Activated T-helper 17 cell treated with anti-CD3 and anti-CD28 coated beads, Interleukin-2, amount 50 U/mL, for 72 hours (primary cell): ENCODE measurements around the gene RPLP2. TPM values are rescaled to one million over a fixed set of nuclear protein-coding genes. Genes with fewer than 3 reads are reported as not detected.

Experiments
- ATAC-seq: fragments of 150-1000 bp; cut with Tn5 transposase; replicated peaks from 2 replicates; pipeline ENCODE4 v1.10.0; 2021; ENCODE audit warnings: mild to moderate bottlenecking, moderate library complexity
- H3K27ac Mint-ChIP-seq: one replicate; pipeline ENCODE4 v1.8.0; 2022; ENCODE audit warnings: mixed read lengths
- H3K27me3 Mint-ChIP-seq: one replicate; pipeline ENCODE4 v1.8.0; 2022; ENCODE audit warnings: mixed read lengths
- H3K36me3 Mint-ChIP-seq: one replicate; pipeline ENCODE4 v1.8.0; 2022; ENCODE audit warnings: low read depth, mild to moderate bottlenecking, mixed read lengths
- H3K4me1 Mint-ChIP-seq: one replicate; pipeline ENCODE4 v1.8.0; 2022; ENCODE audit warnings: mixed read lengths
- H3K4me3 Mint-ChIP-seq: one replicate; pipeline ENCODE4 v1.8.0; 2022; ENCODE audit warnings: mild to moderate bottlenecking, mixed read lengths
- H3K9me3 Mint-ChIP-seq: one replicate; pipeline ENCODE4 v1.8.0; 2022; ENCODE audit warnings: mixed read lengths
- total RNA-seq, 2 donors: library from RNA; stranded (reverse); gene quantifications; one replicate each; pipeline ENCODE4 v1.2.3, GENCODE V29; 2022

Gene RPLP2
- total RNA-seq, 2 donors from 2014 or later = 2,744 to 3,086 TPM

- H3K9me3 Mint-ChIP-seq = no peaks in the 10 kb centered on the region
- no peak overlapping the region for H3K27ac Mint-ChIP-seq
- H3K27me3 Mint-ChIP-seq = no peaks in the 10 kb centered on the region
- no peak for ATAC-seq
- H3K4me3 Mint-ChIP-seq = no peak overlapping the region
- no peaks in the 10 kb centered on the region for H3K4me1 Mint-ChIP-seq
- peaks cover 48% of the 10 kb centered on the region for H3K36me3 Mint-ChIP-seq
Measured at GRCh38 chr11:769887-770641, 39.7 kb upstream of the RPLP2 start.

GRCh38 chr11:770642-771616, 38.8 kb upstream of the RPLP2 start:
- Mint-ChIP-seq H3K36me3 (peaks cover 46% of the 10 kb centered on the region), H3K4me1 (no peaks in the 10 kb centered on the region), H3K9me3 (no peaks in the 10 kb centered on the region), H3K27me3 (no peaks in the 10 kb centered on the region), H3K27ac (no peak overlapping the region), H3K4me3 (no peak overlapping the region)
- no peak for ATAC-seq

GRCh38 chr11:771617-772204, 38.1 kb upstream of the RPLP2 start:
- H3K27ac Mint-ChIP-seq = no peak overlapping the region
- no peaks in the 10 kb centered on the region for H3K4me1 Mint-ChIP-seq
- ATAC-seq = no peak
- H3K9me3 Mint-ChIP-seq = no peaks in the 10 kb centered on the region
- peaks cover 44% of the 10 kb centered on the region for H3K36me3 Mint-ChIP-seq
- no peak overlapping the region for H3K4me3 Mint-ChIP-seq
- no peaks in the 10 kb centered on the region for H3K27me3 Mint-ChIP-seq

GRCh38 chr11:772429-773390, 37.1 kb upstream of the RPLP2 start:
- H3K36me3 Mint-ChIP-seq = peaks cover 38% of the 10 kb centered on the region
- H3K4me1 Mint-ChIP-seq = no peaks in the 10 kb centered on the region
- no peak overlapping the region for H3K4me3 Mint-ChIP-seq
- H3K27me3 Mint-ChIP-seq = no peaks in the 10 kb centered on the region
- no peak for ATAC-seq
- no peaks in the 10 kb centered on the region for H3K9me3 Mint-ChIP-seq
- no peak overlapping the region for H3K27ac Mint-ChIP-seq

GRCh38 chr11:773425-773824, 36.3 kb upstream of the RPLP2 start:
- H3K9me3 Mint-ChIP-seq = no peaks in the 10 kb centered on the region
- H3K36me3 Mint-ChIP-seq = peaks cover 38% of the 10 kb centered on the region
- no peaks in the 10 kb centered on the region for H3K27me3 Mint-ChIP-seq
- no peak for ATAC-seq
- H3K27ac Mint-ChIP-seq = no peak overlapping the region
- no peak overlapping the region for H3K4me3 Mint-ChIP-seq
- H3K4me1 Mint-ChIP-seq = no peaks in the 10 kb centered on the region

- no peak overlapping the region for H3K27ac Mint-ChIP-seq
- no peaks in the 10 kb centered on the region for H3K27me3 Mint-ChIP-seq
Measured at GRCh38 chr11:773830-774229, 35.9 kb upstream of the RPLP2 start.

GRCh38 chr11:774873-775592, 34.7 kb upstream of the RPLP2 start:
- ATAC-seq = no peak
- Mint-ChIP-seq H3K9me3 (no peaks in the 10 kb centered on the region), H3K36me3 (peaks cover 32% of the 10 kb centered on the region), H3K27me3 (no peaks in the 10 kb centered on the region), H3K4me3 (peak overlapping the region; percentile 83), H3K4me1 (no peaks in the 10 kb centered on the region), H3K27ac (peak overlapping the region; percentile 86)

More at GRCh38 chr11:773830-774229, 35.9 kb upstream of the RPLP2 start:
- no peak for ATAC-seq
- no peaks in the 10 kb centered on the region for H3K4me1 Mint-ChIP-seq
- H3K36me3 Mint-ChIP-seq = peaks cover 38% of the 10 kb centered on the region
- H3K9me3 Mint-ChIP-seq = no peaks in the 10 kb centered on the region
- no peak overlapping the region for H3K4me3 Mint-ChIP-seq

- Mint-ChIP-seq H3K27ac (peak overlapping the region; percentile 86), H3K4me1 (no peaks in the 10 kb centered on the region), H3K9me3 (no peaks in the 10 kb centered on the region), H3K4me3 (peak overlapping the region; percentile 83), H3K27me3 (no peaks in the 10 kb centered on the region), H3K36me3 (peaks cover 28% of the 10 kb centered on the region)
- ATAC-seq = no peak
Measured at GRCh38 chr11:776263-776560, 33.6 kb upstream of the RPLP2 start.

GRCh38 chr11:776561-777287, 33.0 kb upstream of the RPLP2 start:
- peak overlapping the region; percentile 83 for H3K4me3 Mint-ChIP-seq
- H3K27me3 Mint-ChIP-seq = no peaks in the 10 kb centered on the region
- peak; percentile 53 for ATAC-seq
- H3K27ac Mint-ChIP-seq = peak overlapping the region; percentile 86
- peaks cover 28% of the 10 kb centered on the region for H3K36me3 Mint-ChIP-seq
- no peaks in the 10 kb centered on the region for H3K9me3 Mint-ChIP-seq
- no peaks in the 10 kb centered on the region for H3K4me1 Mint-ChIP-seq

GRCh38 chr11:777288-778255, 32.2 kb upstream of the RPLP2 start, which contains the start of gene GATD1:
GATD1 (minus strand) TSS chr11:777487; CDS start chr11:777462, 25 bp downstream.
- Mint-ChIP-seq H3K27me3 (no peaks in the 10 kb centered on the region), H3K27ac (peak within 1 kb of the TSS; percentile 86)

GRCh38 chr11:778976-779954, 30.5 kb upstream of the RPLP2 start:
- Mint-ChIP-seq H3K36me3 (peaks cover 20% of the 10 kb centered on the region), H3K27me3 (no peaks in the 10 kb centered on the region)

More at GRCh38 chr11:777288-778255, 32.2 kb upstream of the RPLP2 start, which contains the start of gene GATD1:
- H3K9me3 Mint-ChIP-seq = no peaks in the 10 kb centered on the region
- peak within 1 kb of the TSS; percentile 83 for H3K4me3 Mint-ChIP-seq
- peaks cover 28% of the 10 kb centered on the region for H3K36me3 Mint-ChIP-seq
- peak; percentile 92 for ATAC-seq
- H3K4me1 Mint-ChIP-seq = no peaks in the 10 kb centered on the region

More at GRCh38 chr11:778976-779954, 30.5 kb upstream of the RPLP2 start:
- no peaks in the 10 kb centered on the region for H3K4me1 Mint-ChIP-seq
- ATAC-seq = no peak
- no peak overlapping the region for H3K27ac Mint-ChIP-seq
- no peaks in the 10 kb centered on the region for H3K9me3 Mint-ChIP-seq
- H3K4me3 Mint-ChIP-seq = peak overlapping the region; percentile 27
